Fibroblast of mammary gland (primary cell): ENCODE data around the gene PDGFRB.

Source experiments
- DNase-seq: peaks from one replicate; pipeline ENCODE4 v3.0.0-alpha.2; 2010; ENCODE audit warnings: low read depth
- H3K4me3 ChIP-seq: 2 replicates; pipeline ENCODE4 v1.5.1; 2011; ENCODE audit warnings: low read depth, mild to moderate bottlenecking, low read length, moderate library complexity; ENCODE audit not compliant: control insufficient read depth
- TF ChIP-seq, protein P1 (sequence below): conservative IDR thresholded peaks from 2 replicates; pipeline ENCODE4 v1.5.1; 2011; ENCODE audit warnings: low read depth, low read length, inconsistent platforms; ENCODE audit not compliant: control insufficient read depth, insufficient read depth

Gene PDGFRB

DNA sequence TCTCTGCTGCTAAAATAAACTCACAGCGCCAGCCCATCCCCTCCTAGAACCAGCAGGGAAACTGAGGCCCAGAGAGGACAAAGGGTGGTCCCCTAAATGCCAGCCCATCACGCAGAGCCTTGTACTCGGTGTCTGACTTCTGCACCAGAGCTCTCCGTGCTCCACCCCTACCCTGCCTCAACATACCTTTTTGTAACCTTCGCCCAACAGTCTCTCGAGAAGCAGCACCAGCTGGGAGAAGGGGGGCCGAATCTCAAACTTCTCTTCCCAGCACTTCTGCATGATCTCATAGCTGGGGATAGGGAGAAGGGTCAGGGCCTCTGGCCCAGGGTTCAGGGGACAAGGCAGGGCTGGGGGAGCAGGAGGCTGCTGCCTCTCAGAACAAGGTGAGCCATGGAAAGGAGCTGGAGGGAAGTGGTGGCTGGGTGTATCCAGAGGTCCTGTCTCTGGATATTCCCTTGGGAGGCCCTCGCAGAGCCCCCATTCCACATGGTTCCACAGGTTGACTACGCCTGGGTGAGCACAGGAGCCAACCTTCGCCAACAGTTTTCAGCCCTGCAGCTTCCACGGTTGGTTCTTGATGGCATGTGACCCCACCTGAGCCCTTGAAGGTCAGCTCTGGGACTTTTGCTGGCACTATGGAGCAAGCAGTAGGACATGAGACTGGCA is 37.0 kb downstream of the PDGFRB start:
- TF ChIP-seq, protein P1, sequence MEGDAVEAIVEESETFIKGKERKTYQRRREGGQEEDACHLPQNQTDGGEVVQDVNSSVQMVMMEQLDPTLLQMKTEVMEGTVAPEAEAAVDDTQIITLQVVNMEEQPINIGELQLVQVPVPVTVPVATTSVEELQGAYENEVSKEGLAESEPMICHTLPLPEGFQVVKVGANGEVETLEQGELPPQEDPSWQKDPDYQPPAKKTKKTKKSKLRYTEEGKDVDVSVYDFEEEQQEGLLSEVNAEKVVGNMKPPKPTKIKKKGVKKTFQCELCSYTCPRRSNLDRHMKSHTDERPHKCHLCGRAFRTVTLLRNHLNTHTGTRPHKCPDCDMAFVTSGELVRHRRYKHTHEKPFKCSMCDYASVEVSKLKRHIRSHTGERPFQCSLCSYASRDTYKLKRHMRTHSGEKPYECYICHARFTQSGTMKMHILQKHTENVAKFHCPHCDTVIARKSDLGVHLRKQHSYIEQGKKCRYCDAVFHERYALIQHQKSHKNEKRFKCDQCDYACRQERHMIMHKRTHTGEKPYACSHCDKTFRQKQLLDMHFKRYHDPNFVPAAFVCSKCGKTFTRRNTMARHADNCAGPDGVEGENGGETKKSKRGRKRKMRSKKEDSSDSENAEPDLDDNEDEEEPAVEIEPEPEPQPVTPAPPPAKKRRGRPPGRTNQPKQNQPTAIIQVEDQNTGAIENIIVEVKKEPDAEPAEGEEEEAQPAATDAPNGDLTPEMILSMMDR = no peak
- H3K4me3 ChIP-seq = no peak overlapping the region
- no peak for DNase-seq

DNA sequence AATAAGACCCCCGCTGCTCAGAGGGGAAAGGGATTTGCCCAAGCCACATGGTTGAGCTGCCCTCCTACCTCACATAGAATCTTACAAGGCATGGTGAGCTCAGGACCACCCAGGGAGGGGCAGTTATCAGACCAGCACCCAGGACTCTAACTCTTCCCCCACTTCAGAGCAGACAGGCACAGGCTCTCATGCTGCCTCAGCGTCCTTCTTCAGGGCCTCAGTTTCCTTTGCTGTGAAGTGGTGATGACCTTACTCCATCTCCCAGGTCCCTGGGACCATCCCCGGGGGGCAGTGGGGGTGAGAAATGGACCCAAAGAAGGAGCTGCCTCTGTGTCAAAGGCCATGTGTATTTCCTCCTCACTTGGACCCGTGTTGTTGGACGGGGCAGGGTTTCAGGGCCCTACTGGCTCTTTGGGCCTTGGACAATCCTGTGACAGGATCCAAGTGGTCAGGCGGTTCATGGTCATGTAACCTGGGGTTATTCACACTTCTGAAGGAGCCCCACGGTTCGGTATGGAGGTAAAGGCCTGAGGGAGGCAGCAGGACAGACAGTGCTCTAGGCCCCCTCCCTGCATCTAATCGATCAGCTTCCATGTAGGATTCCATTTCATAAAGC is 37.6 kb downstream of the PDGFRB start:
- TF ChIP-seq, protein P1 = no peak
- peak; percentile 2 for DNase-seq
- no peak overlapping the region for H3K4me3 ChIP-seq

DNA sequence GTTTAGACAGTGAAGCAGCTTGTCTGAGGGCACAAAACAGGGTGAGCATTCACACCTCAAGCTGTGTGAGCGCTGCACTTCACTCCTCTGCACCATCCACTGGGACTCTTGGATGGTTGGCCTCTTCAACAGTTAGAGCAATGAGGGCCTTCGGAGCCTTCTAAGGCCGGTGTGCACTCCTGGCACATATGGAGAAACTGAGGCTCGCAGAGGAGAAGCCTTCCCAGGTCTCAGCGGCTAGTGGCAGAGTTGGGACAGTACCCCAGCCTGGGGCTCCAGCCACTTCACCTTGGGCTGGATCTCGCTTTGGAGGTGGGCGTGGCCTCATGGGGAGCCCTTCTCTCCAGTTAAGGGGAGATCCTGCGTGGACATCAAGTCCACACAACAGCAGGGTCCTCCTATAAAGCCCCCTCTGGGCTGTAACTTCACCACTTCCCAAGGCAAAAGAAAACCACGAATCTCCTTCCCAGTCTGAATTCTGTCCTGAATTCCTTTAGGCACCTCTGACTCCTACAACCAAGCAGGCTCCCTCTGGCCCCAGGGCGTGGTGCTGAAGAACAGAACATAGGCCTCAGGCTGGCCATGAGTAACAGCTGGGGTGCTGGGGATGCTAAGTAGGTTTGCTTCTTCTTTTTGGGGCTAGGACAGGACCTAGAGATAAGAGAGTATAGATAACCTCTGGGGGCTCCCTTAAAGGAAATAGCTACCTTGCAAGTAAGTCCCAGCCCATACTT is 38.8 kb downstream of the PDGFRB start:
- H3K4me3 ChIP-seq = no peak overlapping the region
- TF ChIP-seq, protein P1 = no peak
- DNase-seq = peak; percentile 20

DNA sequence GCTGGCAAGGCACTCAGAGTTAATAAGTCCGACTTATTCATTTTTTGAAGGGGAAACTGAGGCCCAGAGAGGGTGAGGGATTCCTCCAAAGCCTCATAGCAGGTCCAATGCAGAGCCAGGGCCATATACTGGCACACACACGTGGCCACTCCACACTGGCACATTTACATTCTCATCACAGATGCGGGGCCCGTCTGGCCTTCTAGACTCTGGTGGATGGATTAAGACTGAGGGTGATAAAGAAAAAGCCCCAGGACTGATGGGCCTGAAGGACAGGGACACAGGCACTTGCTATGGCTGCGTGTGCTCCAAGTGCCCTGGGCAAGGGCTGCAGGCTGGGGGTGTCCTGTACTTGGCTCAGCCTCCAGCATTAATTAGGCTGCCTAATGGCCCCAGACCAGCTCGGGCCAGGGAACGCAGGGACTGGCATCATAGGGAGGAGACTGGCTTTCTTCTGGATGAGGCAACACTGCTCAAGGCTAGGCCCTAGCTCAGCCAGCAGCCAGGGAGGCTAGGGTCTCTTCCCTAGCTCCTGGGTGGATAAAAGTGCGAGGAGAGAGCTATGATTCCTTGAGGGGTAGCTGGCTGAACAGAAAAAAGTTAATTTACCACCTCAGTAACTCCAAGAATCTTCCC is 40.8 kb downstream of the PDGFRB start:
- no peak overlapping the region for H3K4me3 ChIP-seq
- peak; percentile 2 for DNase-seq
- TF ChIP-seq, protein P1 = no peak

DNA sequence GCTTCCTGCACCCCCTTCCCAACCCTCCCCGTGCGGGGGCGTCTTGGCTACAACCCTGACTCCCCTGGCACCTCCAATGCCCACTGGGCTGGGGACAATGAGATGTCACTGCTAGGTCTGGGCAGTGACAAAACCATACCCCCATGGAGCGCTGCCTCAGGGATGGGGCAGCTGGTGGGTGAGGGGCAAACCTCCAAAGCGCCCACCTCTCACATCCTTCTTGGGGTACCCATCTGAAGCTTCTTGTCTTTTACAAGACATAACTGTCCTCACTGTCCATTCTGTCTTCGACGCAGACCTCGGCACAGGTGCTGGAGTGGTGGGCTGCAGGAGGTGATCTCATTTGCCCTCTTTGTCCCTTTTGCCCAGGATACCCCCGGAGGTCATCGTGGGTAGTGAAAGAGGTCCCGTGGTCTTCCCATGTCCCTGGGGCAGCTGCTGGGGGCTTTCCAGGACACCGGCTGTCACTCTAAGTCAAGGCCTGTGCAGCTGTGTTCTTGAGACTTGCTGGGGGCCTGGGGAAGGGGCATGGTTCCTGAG is 41.5 kb downstream of the PDGFRB start:
- TF ChIP-seq, protein P1 = no peak
- DNase-seq = no peak

DNA sequence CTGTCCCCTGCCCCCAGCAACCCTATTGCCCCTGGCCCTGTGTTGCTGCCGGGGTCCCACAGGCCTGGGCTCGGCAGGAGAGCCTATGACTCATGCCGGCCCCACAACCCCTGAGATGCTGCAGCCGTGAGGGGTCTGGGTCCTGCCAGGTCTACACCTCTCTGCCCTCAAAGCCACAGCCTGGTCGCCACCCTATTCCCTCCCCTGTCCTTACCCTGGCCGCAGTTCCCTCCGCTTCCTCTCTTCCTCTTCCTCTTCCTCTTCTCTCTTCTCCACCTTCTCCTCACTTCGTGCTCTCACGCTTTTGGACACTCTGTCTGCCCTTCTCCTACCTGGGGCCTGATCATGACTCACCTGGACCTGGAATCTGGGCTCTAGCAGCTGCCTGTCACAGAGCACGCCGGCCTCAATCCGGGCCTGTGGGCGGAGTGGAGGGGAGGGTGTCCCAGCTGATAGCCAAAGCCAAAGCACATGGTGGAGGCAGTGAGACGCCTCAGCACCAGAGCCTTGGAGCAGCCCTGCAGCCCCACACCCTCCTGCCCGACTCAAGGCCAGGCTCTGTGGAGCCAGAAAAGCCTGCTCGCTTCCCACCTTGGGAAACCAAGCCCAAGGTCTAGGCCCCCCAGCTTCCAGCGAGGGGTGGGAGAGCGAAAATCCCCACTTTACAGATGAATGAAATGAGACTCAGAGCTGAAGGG is 42.4 kb downstream of the PDGFRB start:
- DNase-seq = peak; percentile 65
- TF ChIP-seq, protein P1 = no peak
- no peak overlapping the region for H3K4me3 ChIP-seq

More for the DNA sequence above, 41.5 kb downstream of the PDGFRB start:
- H3K4me3 ChIP-seq = no peak overlapping the region
